MV-4-11 (cell line): ENCODE data around the gene BSG.
A peak's percentile ranks its signal among the peaks of the same experiment; 100 is the strongest.

Source experiments
- DNase-seq: peaks from one replicate; lab custom pipeline; 2025; lab: John Stamatoyannopoulos, UW

BSG gene

GRCh38 chr19:604355-604754 lies 32.0 kb downstream of the BSG start:
- no peak for DNase-seq

- DNase-seq = peak; percentile 31
These were observed 32.9 kb downstream of the BSG start for GRCh38 chr19:605061-605971.

- no peak for DNase-seq
These were observed 35.1 kb downstream of the BSG start for GRCh38 chr19:607301-608154.

- DNase-seq = no peak
These were observed 36.0 kb downstream of the BSG start for GRCh38 chr19:608155-609003.

- peak; percentile 62 for DNase-seq
These were observed 36.6 kb downstream of the BSG start for GRCh38 chr19:609004-609346.

GRCh38 chr19:610071-610800 lies 37.8 kb downstream of the BSG start:
- no peak for DNase-seq

GRCh38 chr19:610801-611480 lies 38.5 kb downstream of the BSG start:
- no peak for DNase-seq

- DNase-seq = no peak
These were observed 39.1 kb downstream of the BSG start for GRCh38 chr19:611481-611868.

- DNase-seq = no peak
These were observed 40.5 kb downstream of the BSG start for GRCh38 chr19:612941-613340.

GRCh38 chr19:613732-614567 lies 41.6 kb downstream of the BSG start:
- DNase-seq = no peak

GRCh38 chr19:615619-616018 lies 43.2 kb downstream of the BSG start:
- no peak for DNase-seq

GRCh38 chr19:616062-616700 lies 43.8 kb downstream of the BSG start:
- DNase-seq = no peak

- DNase-seq = no peak
These were observed 44.5 kb downstream of the BSG start for GRCh38 chr19:616747-617526.

- DNase-seq = no peak
These were observed 45.3 kb downstream of the BSG start for GRCh38 chr19:617551-618246.

GRCh38 chr19:618247-618619 lies 45.8 kb downstream of the BSG start:
- no peak for DNase-seq

GRCh38 chr19:618674-619285 lies 46.4 kb downstream of the BSG start:
- DNase-seq = no peak

GRCh38 chr19:619286-620002 lies 47.0 kb downstream of the BSG start:
- no peak for DNase-seq
